ENCODE measurements around the gene NOSIP.

NOSIP gene

DNA sequence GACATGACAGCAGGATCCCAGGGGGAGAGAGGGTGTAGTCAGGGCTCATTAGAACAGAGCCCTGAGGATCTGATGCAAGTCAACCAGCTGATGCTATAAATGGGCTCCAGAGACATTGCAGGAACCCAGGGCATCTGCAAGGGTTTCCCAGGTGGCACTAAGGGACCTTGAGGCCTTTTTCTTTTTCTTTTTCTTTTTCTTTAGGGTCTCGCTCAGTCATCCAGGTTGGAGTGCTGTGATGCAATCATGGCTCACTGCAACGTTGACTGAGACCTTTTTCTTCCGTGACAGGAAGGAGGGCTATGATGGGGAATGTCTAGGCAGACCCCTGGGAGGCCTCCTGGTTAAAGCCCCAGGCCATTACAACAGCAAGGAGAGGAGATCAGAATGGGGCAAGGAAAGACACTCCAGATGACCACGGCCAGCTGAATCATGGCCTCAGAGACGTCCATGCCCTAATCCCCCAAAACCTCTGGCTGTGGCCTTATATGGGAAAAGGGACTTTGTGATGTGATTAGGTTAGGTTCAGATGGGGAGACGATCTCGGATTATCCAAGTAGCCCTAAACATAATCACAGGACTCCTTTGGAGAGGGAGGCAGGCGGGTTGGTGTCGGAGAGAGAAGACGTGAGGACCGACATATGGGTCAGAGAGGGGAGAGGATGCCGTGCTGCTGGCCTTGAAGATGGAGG lies 72.4 kb downstream of the NOSIP start:
- no peak for DNase-seq (ENCODE audit: low read depth in 2 of 2)

GRCh38 chr19:49506575-49507105 lies 73.7 kb downstream of the NOSIP start:
- peak in 1 of 2 donors; percentile 58 for DNase-seq (ENCODE audit: low read depth in 2 of 2)

Data from stimulated activated CD8-positive, alpha-beta memory T cell treated with anti-CD3 and anti-CD28 coated beads, Interleukin-15, amount 100 ng/mL, for 4 hours (primary cell).